Esophagus muscularis mucosa (tissue), 4 donors: ENCODE results near the gene ARFRP1. TPM values are rescaled to one million over a fixed set of nuclear protein-coding genes. Genes with fewer than 3 reads are reported as not detected.

Experiments used
- DNase-seq: peaks from one replicate; pipeline ENCODE4 v3.0.0-alpha.2; 2017; ENCODE audit errors: extremely low spot score
- H3K27ac ChIP-seq, 4 donors: fragments of 200-600 bp; sonication (generic); replicated peaks in 1 of 4; 1 replicate in 3 of 4; 2 replicates in 1 of 4; pipeline ENCODE4 v1.5.1; 2016 to 2019; ENCODE audit warnings: mild to moderate bottlenecking in 1 of 4
- H3K27me3 ChIP-seq, 4 donors: fragments of 200-600 bp; sonication (generic); one replicate each; pipeline versions ENCODE4 v1.5.1 to v1.6.0; 2016 to 2019
- H3K36me3 ChIP-seq, 4 donors: fragments of 200-600 bp; sonication (generic); one replicate each; pipeline ENCODE4 v1.5.1; 2016 to 2019
- H3K4me1 ChIP-seq, 4 donors: fragments of 200-600 bp; sonication (generic); one replicate each; pipeline ENCODE4 v1.5.1; 2016 to 2019
- H3K4me3 ChIP-seq, 4 donors: fragments of 200-600 bp; sonication (generic); 1 replicate in 2 of 4; 2 replicates in 2 of 4; pipeline ENCODE4 v1.5.1; 2016 to 2019; ENCODE audit warnings: mild to moderate bottlenecking in 4 of 4, moderate library complexity in 1 of 4
- H3K9me3 ChIP-seq, 4 donors: fragments of 200-600 bp; sonication (generic); 1 replicate in 3 of 4; 2 replicates in 1 of 4; pipeline ENCODE4 v1.5.1; 2016 to 2019
- EP300 ChIP-seq: sonication (generic); formaldehyde crosslinking; IDR thresholded peaks from one replicate; pipeline ENCODE4 v1.6.1; 2017; ENCODE audit warnings: antibody characterized with exemption
- POLR2A ChIP-seq: fragments of 450-650 bp; IDR thresholded peaks from one replicate; pipeline ENCODE4 v1.6.1; 2017; ENCODE audit warnings: antibody characterized with exemption, moderate library complexity, mild to moderate bottlenecking, low read depth
- POLR2AphosphoS5 ChIP-seq, 2 donors: sonication (generic); formaldehyde crosslinking; IDR thresholded peaks; one replicate each; pipeline ENCODE4 v1.6.1; 2017; ENCODE audit warnings: antibody characterized with exemption in 2 of 2
- WGBS: methylation state at CpG from one replicate; pipeline ENCODE4 v1.1.5; 2018; 5-methylcytosine and 5-hydroxymethylcytosine counted together
- intact Hi-C: fragments of 100-400 bp; cut with DNase I; formaldehyde crosslinking; loops from one replicate; pipeline ENCODE4 v1.15.1; 2023
- total RNA-seq, 4 donors: library from RNA; depleted of rRNA; stranded (reverse); fragments of >200 nt; gene quantifications; one replicate each; pipeline versions ENCODE4 v1.1.0 to v1.2.1, GENCODE V29; 2016
- TF ChIP-seq, protein P1 (sequence below), 3 experiments: fragments of 200-600 bp in 2 of 3; fragments of 450-650 bp in 1 of 3; sonication (generic) in 2 of 3; IDR thresholded peaks; one replicate each; pipeline ENCODE4 v1.5.1; 2017 to 2019; ENCODE audit warnings: antibody characterized with exemption in 3 of 3, mild to moderate bottlenecking in 2 of 3, moderate library complexity in 1 of 3

ARFRP1 gene, protein sequence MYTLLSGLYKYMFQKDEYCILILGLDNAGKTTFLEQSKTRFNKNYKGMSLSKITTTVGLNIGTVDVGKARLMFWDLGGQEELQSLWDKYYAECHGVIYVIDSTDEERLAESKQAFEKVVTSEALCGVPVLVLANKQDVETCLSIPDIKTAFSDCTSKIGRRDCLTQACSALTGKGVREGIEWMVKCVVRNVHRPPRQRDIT
- total RNA-seq = 10 to 100 TPM; 34.1 to 46.5 (median 44.6) TPM

DNA sequence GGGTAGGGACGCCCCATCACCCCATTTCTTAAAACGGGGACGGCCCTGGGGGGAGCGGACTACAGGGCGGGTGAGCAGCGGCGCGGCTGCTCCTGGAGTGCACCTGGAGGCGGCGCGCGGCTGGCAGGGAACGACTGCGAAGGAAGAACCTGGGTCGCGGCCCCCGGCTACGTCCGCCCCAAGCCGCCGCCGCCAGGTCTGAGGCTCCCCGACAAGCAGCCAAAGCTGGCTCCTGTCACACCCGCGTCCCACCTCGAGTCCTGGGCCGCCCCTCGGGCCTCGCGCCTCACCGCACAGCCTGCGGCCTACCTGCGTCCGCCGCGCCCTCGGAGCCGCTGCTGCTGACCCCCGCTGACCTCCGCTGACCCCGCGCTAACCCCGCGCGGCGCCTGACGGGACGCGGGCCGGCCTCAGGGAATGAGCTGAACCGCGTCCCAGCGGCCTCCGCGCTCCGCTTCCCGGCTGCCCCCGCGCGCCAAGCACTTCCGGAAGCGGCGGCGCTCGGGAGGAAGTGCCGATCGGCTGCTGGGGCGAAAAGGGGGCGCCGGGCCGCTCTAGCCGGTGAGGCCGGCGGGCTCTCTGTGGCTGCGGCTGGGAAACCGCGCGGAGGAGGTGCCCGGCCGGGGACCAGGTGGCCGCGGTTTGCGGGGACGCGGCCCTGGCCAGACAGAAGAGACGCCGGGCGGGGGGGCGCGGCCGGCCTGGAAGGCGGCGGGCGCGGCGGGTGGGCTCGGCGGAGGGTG, at the start of gene ARFRP1, which contains the start of gene ZGPAT:
TSS of gene ARFRP1 (minus strand) at position 419 of the 743 bp plus-strand sequence. CDS start 885 bp downstream, outside the sequence.
TSS of gene ZGPAT (plus strand) at position 482 of the 743 bp plus-strand sequence. CDS start 542 bp downstream, outside the sequence.
- intact Hi-C loops = loop anchor here (5.0 kb wide), 1 partner anchor 50 kb away; the partner anchor contains the start of gene RTEL1
- H3K27ac ChIP-seq = peak within 1 kb of the TSS; percentile 81 to 96 (median 88)

GRCh38 chr20:63756648-63756991, 48.8 kb upstream of the ARFRP1 start:
- TF ChIP-seq POLR2AphosphoS5 (IDR thresholded peaks at IDR 0.05) (no peak), EP300 (no peak), POLR2A (no peak)
- TF ChIP-seq, protein P1, sequence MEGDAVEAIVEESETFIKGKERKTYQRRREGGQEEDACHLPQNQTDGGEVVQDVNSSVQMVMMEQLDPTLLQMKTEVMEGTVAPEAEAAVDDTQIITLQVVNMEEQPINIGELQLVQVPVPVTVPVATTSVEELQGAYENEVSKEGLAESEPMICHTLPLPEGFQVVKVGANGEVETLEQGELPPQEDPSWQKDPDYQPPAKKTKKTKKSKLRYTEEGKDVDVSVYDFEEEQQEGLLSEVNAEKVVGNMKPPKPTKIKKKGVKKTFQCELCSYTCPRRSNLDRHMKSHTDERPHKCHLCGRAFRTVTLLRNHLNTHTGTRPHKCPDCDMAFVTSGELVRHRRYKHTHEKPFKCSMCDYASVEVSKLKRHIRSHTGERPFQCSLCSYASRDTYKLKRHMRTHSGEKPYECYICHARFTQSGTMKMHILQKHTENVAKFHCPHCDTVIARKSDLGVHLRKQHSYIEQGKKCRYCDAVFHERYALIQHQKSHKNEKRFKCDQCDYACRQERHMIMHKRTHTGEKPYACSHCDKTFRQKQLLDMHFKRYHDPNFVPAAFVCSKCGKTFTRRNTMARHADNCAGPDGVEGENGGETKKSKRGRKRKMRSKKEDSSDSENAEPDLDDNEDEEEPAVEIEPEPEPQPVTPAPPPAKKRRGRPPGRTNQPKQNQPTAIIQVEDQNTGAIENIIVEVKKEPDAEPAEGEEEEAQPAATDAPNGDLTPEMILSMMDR (IDR thresholded peaks at IDR 0.05) = no peak
- no peak for DNase-seq
- Histone ChIP-seq H3K27me3 (no peaks in the 10 kb centered on the region), H3K27ac (no peak overlapping the region), H3K9me3 (no peaks in the 10 kb centered on the region), H3K36me3 (peaks cover 0 to 29% (median 8%) of the 10 kb centered on the region in 4 donors), H3K4me3 (no peak overlapping the region), H3K4me1 (no peaks in the 10 kb centered on the region)
- 75% methylated on average over 8 of the region's 8 CpGs for WGBS
- intact Hi-C loops = no loop called here

More for the DNA sequence above, at the start of gene ARFRP1, which contains the start of gene ZGPAT:
- H3K36me3 ChIP-seq = peaks cover 37 to 79% (median 71%) of the 10 kb centered on the region in 4 donors
- DNase-seq = peak; percentile 96
- WGBS = under 1% methylated on average over 24 of the region's 98 CpGs
- H3K9me3 ChIP-seq = no peaks in the 10 kb centered on the region
- H3K27me3 ChIP-seq = no peaks in the 10 kb centered on the region
- TF ChIP-seq EP300 (no peak), POLR2AphosphoS5 (IDR thresholded peaks at IDR 0.05) (peak; percentile 82 to 94), POLR2A (peak; percentile 24)
- TF ChIP-seq, protein P1 (IDR thresholded peaks at IDR 0.05) = peak in 1 of 3 experiments; percentile 16
- peaks cover 28 to 45% (median 38%) of the 10 kb centered on the region in 4 donors for H3K4me1 ChIP-seq
- H3K4me3 ChIP-seq = peak within 1 kb of the TSS; percentile 73 to 99 (median 90)

DNA sequence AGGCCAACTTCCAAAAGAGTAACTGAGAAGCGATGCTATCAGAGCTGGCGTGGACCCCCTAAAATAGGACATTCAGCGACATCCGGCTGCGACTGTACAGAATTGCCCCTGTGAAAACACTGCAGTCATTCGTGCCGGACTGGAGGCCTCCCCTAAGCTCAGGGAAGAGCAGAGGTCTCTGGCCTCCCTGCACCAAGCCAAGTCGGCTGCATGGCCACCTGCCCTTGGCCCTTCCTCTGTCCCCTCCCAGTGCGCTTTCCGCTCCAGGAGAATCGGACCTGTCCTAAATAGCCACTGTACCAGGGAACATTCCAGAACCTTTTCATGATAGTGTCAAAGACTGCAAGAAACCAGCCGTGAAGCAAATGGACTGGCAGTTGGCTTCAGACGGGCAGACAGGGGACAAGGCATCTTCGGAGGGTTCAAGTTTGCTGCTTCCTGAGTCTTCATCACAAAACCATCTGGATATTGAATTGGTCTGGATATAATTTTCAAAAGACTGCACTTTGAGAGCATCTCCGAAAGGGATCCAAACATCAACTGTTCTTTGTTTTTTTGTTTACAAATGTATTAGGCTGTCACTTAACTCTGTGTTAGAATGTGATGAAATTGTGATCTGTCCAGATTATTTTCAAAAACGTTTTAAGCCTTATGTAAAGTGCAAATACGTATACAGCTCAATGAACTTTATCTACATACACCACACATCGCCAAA, 48.3 kb upstream of the ARFRP1 start:
- H3K36me3 ChIP-seq = peaks cover 0 to 31% (median 8%) of the 10 kb centered on the region in 4 donors
- no peaks in the 10 kb centered on the region for H3K27me3 ChIP-seq
- no peak overlapping the region for H3K27ac ChIP-seq
- WGBS = 83% methylated on average over 18 of the region's 18 CpGs
- no peak for TF ChIP-seq EP300
- TF ChIP-seq POLR2AphosphoS5 (IDR thresholded peaks at IDR 0.05) = no peak
- TF ChIP-seq, protein P1 (IDR thresholded peaks at IDR 0.05) = no peak
- no peak for TF ChIP-seq POLR2A
- no peak overlapping the region for H3K4me3 ChIP-seq
- no peak for DNase-seq
- H3K4me1 ChIP-seq = no peaks in the 10 kb centered on the region
- intact Hi-C loops = no loop called here
- no peaks in the 10 kb centered on the region for H3K9me3 ChIP-seq

- WGBS = 85% methylated on average over 16 of the region's 16 CpGs
- Histone ChIP-seq H3K27me3 (no peaks in the 10 kb centered on the region), H3K27ac (no peak overlapping the region), H3K36me3 (peaks cover 0 to 50% (median 11%) of the 10 kb centered on the region in 4 donors), H3K4me3 (no peak overlapping the region), H3K4me1 (no peaks in the 10 kb centered on the region), H3K9me3 (no peaks in the 10 kb centered on the region)
- intact Hi-C loops = no loop called here
- TF ChIP-seq EP300 (no peak), POLR2AphosphoS5 (IDR thresholded peaks at IDR 0.05) (no peak), POLR2A (no peak)
- TF ChIP-seq, protein P1 (IDR thresholded peaks at IDR 0.05) = no peak
- no peak for DNase-seq
Measured at GRCh38 chr20:63754008-63754407, 46.2 kb upstream of the ARFRP1 start.
